Nephron progenitor cell (in vitro differentiated cells): ENCODE data around the gene CRNKL1.

ENCODE experiments used
- DNase-seq: peaks from one replicate; pipeline ENCODE4 v3.0.0; 2021
- H3K27ac Mint-ChIP-seq: 2 replicates; pipeline ENCODE4 v1.8.0; 2021; ENCODE audit warnings: mild to moderate bottlenecking, moderate library complexity, mixed read lengths
- H3K27me3 Mint-ChIP-seq: 2 replicates; pipeline ENCODE4 v1.8.0; 2021; ENCODE audit warnings: mild to moderate bottlenecking, low read depth, mixed read lengths; ENCODE audit not compliant: poor library complexity
- H3K36me3 Mint-ChIP-seq: 2 replicates; pipeline ENCODE4 v1.8.0; 2021; ENCODE audit warnings: low read depth, mixed read lengths
- H3K4me1 Mint-ChIP-seq: 2 replicates; pipeline ENCODE4 v1.8.0; 2021; ENCODE audit warnings: mixed read lengths
- H3K4me3 Mint-ChIP-seq: 2 replicates; pipeline ENCODE4 v1.8.0; 2021; ENCODE audit warnings: mild to moderate bottlenecking, moderate library complexity, mixed read lengths
- H3K9me3 Mint-ChIP-seq: 2 replicates; pipeline ENCODE4 v1.8.0; 2021; ENCODE audit warnings: mild to moderate bottlenecking, moderate library complexity, mixed read lengths
- CTCF ChIP-seq: fragments of 200-600 bp; sonication (generic); IDR thresholded peaks from 2 replicates; pipeline ENCODE4 v1.5.0; 2021; ENCODE audit warnings: antibody characterized with exemption

Gene CRNKL1

GRCh38 chr20:20083807-20084206 lies 31.5 kb upstream of the CRNKL1 start:
- H3K9me3 Mint-ChIP-seq: no peaks in the 10 kb centered on the region
- no peaks in the 10 kb centered on the region for H3K36me3 Mint-ChIP-seq
- no peaks in the 10 kb centered on the region for H3K4me1 Mint-ChIP-seq
- peak; percentile 60 for TF ChIP-seq CTCF
- DNase-seq: no peak
- peaks cover 39% of the 10 kb centered on the region for H3K27me3 Mint-ChIP-seq
- H3K27ac Mint-ChIP-seq: no peak overlapping the region
- no peak overlapping the region for H3K4me3 Mint-ChIP-seq

- TF ChIP-seq CTCF: no peak
- Mint-ChIP-seq H3K4me3 (no peak overlapping the region), H3K9me3 (no peaks in the 10 kb centered on the region), H3K27ac (no peak overlapping the region), H3K36me3 (no peaks in the 10 kb centered on the region), H3K27me3 (peaks cover 26% of the 10 kb centered on the region), H3K4me1 (no peaks in the 10 kb centered on the region)
- DNase-seq: no peak
Observed at GRCh38 chr20:20079102-20079784, 27.0 kb upstream of the CRNKL1 start.

GRCh38 chr20:20078041-20078440 lies 25.8 kb upstream of the CRNKL1 start:
- no peaks in the 10 kb centered on the region for H3K4me1 Mint-ChIP-seq
- no peaks in the 10 kb centered on the region for H3K9me3 Mint-ChIP-seq
- no peak for TF ChIP-seq CTCF
- H3K4me3 Mint-ChIP-seq: no peak overlapping the region
- DNase-seq: no peak
- no peak overlapping the region for H3K27ac Mint-ChIP-seq
- H3K27me3 Mint-ChIP-seq: peaks cover 29% of the 10 kb centered on the region
- no peaks in the 10 kb centered on the region for H3K36me3 Mint-ChIP-seq

- Mint-ChIP-seq H3K4me1 (no peaks in the 10 kb centered on the region), H3K27ac (no peak overlapping the region), H3K9me3 (no peaks in the 10 kb centered on the region), H3K27me3 (peaks cover 20% of the 10 kb centered on the region), H3K4me3 (no peak overlapping the region), H3K36me3 (no peaks in the 10 kb centered on the region)
- no peak for TF ChIP-seq CTCF
- DNase-seq: no peak
Observed at GRCh38 chr20:20076297-20077065, 24.2 kb upstream of the CRNKL1 start.

GRCh38 chr20:20075032-20075431 lies 22.8 kb upstream of the CRNKL1 start:
- no peak for DNase-seq
- no peak for TF ChIP-seq CTCF
- Mint-ChIP-seq H3K27ac (no peak overlapping the region), H3K27me3 (peaks cover 10% of the 10 kb centered on the region), H3K9me3 (no peaks in the 10 kb centered on the region), H3K4me1 (no peaks in the 10 kb centered on the region), H3K36me3 (no peaks in the 10 kb centered on the region), H3K4me3 (no peak overlapping the region)
